Endometrium (tissue), 2 donors: ENCODE data around the gene SHANK1.
"Not testable (repeated sequence)": the region's sequence is repeated elsewhere in the genome, so short reads cannot be mapped to it uniquely, and the experiment has no call there.

Experiments
- FAIRE-seq: peaks from 2 replicates; lab custom pipeline; 2012; peaks lifted over from hg19 to GRCh38; lab: Jason Lieb, UNC
- donor health status: control.
- donor health status: control.

SHANK1 gene

DNA sequence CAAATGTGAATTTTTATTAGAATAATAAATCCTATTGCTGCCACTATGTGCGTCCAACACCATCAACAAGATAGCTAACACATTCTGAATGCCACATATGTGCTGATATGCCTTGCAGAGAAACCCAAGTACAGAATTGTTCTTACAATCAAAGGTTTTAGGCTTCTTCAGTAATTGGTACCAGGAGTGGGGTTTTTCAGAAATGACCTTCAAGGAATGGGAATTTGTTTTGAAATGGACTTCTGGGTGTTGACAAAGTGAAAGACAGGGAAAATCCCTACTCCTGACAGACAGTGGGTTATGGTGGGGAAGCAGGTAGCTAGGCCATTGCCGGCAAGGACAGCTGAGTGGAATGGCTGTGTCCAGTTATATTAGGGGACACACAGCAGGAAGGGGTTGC, 85.6 kb downstream of the SHANK1 start:
- no peak for FAIRE-seq

DNA sequence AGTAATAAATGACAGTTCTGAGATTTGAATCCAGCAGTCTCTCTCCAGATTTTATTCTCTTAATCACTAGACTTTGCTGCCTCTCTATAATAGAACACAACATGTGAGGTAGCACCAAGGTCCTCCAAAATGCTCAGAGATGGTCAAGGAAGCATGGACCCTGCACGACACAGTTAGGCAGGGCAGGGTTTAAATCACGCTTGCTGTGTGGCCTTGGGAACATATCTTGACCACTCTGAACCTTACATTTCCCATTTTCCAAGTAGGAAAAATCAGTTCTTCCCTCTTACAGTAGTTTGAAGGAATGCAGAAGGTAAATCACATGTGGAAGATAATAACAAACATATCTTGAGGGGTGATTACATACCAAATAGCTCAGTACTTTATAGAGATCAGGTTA, 86.2 kb downstream of the SHANK1 start:
- FAIRE-seq = no peak

DNA sequence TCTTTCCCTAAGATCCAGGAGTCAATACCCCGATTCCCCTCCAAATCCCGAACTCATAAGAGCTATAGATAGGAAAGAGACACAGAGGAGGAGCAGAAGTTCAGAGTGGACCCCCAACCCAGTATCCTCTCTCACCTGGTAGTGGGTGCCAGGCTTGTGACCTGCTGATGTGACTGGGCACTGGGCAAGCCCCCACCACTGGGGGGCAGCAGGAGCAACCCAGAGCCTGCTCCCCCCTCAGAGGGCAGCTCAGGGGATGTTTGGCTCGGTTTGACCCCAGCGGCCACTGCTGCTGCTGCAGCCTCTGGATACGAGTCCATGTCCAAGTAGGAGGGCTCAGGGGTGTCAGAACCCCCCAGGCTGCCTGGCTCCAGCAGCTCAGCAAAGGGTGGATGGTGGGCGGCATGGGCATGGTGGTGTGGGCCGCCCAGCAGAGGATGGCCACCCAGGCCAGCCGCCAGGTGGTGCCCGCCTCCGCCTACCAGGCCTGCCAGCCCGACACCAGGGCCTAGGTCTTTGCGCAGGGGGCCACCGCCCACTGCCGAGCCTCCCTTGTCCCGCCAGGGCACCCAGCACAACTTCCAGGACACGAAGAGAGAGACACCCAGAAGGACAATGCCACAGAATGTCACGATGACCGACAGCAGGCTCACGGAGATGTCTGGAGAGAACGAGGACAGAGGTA, 87.3 kb downstream of the SHANK1 start:
- FAIRE-seq = no peak

DNA sequence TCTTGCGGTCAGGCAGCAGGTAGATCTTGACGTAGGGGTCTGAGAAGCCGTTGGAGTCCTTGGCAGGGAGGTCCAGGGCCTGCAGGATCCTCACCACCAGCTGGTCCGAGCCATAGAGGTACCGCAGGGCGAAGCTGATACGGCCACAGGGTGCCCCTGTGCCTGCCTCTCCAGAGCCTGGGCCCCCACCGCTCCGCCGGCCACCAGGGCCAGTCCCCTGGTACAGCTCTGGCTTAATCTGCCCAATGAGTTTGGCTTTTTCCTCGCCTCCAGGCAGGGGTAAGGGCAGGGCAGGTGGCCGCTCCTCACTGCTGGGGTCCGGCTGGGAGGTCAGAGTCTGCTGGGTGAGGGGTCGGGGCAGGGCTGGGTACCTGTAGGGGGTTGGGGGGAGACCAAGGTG, 89.8 kb downstream of the SHANK1 start:
- no peak for FAIRE-seq

DNA sequence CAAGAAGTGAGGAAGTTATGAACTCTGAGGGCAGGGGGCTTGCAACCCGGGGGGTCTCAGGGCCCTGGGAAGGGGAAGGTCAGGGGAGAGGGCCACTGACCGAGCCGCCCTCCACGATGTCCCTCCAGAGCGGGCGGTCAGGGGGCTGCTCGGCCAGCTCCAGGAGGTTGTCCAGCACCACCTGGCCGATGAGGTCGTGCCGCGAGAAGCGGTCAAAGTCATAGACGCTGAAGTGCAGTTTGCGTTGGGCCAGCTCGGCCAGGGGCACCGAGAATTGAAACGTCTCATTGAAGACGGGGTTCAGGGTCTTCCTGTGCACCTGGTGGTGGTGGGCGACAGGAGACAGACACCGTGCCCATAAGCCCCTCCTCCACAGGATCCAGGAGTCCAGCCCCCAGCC, 90.4 kb downstream of the SHANK1 start:
- no peak for FAIRE-seq

DNA sequence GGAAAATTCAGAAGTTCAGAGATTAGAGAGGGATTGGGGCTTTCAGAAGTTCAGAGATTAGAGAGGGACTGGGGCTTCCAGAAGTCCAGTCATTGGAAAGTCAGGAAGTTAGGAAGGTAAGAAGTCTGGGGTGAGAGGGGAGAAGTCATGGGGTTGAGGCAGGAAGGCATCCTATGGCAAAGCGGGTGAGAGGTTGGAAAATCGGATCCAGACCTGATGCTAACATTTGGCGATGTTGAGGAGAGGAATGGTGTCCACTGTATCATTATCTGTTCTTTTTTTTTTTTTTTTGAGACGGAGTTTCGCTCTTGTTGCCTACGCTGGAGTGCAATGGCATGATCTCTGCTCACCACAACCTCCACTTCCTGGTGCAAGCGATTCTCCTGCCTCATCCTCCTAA, 91.1 kb downstream of the SHANK1 start:
- FAIRE-seq = no peak

DNA sequence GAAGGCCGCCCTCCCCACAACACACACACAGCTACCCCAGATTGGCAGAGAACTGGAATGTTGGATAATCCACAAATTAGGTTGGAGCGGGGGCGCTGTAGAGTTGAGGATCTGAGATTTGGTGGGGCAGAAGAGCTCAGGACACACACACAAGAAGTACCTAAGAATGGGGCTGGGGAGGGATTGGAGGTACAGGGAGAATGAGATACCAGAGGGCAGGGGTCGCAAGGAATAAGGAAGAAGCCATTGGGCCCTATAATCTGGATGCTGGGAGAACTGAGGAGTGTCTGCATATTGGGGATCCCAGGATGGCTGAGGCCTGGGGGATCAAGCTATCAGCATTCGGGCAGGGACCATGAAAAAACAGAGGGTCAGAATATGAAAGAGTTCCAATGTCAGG, 91.5 kb downstream of the SHANK1 start:
- FAIRE-seq = no peak

DNA sequence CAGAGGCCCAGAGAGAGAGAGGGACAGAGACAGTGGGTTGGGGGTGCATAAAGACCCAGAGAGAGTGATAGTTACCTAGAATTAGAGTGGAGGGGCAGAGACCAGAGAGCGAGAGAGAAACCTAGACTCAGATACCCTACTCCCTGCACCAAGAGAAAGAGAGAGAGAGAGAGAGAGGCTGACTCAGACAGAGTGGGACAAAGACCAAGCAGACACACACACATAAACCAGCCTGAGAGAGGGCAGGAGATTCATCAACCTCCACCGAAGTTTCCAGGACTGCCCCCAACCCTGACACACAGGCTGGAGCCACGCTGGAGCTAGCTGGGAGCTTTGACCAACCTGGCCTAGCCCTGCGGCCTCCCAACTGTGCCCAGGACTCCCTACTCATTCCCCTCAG, 92.8 kb downstream of the SHANK1 start:
- FAIRE-seq = no peak

DNA sequence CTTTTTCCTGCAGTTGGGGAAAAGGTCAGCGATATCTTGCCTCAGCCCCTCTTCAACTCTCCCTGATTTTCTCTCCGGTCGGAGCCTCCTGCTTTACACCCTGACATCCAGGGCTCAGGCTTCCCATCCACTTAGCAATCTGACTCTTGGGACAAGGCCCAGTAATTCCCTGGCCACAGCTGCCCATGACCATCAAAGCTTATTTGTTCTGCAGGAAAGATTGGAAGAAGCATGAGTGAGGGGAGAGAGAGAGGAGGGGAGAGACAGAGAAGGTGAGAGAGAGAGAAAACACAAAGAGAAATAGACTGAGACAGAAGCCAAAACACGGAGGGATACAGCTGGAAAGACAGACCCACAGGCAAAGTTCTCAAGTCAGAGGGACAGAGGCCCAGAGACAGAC, 93.6 kb downstream of the SHANK1 start:
- no peak for FAIRE-seq

DNA sequence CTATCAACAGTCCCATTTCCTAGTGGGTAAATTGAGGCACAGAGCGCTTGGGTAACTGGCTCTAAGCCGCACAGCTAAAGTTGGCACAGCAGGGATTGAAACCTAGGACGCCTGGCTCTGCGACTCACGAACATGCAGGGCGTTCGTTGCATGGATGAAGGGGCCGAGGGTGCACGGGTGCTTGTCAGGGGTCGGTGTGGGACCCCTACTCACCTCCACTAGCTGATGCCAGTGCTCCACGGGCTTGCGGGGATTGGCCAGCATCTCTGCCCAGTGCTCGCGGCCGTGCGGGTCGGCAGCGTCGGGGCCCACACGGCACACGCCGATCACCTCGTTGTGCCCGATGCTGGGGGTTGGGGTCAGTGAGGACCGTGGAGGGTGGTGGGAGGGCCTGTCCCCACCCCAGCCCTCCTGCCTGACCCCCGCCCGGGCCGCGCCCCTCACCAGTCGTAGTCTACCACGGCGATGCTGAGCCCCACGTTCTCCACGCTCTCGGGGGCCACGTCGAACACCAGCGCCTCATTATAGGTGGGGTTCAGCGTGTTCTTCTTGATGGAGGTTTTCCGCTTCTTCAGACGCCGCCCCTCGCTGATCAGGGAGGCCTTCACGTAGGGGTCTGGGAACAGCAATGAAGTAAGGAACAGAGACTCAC, 94.5 kb downstream of the SHANK1 start:
- no peak for FAIRE-seq

DNA sequence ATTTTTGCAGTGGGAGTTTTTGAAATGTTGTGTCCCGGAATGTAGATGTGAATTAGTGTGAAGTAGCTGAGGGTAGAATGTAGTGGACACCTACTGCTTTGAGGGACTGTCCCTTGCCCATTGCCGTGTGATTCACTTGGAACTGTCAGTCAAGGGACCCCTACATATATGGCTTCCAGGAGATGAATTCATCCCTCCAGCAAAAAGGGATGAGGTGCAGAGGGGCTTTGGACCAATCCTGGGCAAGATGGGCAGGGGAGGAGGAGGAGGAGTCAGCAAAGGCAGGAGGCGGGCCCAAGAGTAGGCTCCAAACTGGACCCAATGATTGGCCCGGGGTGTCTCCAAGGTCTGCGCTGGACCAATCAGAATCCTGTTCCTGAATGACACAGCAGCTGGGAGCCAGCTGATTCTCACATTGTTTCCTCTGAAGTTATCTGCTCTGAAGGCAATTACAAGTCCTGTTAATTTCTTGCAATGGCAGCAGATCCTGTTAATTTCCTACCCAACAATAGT, 99.2 kb downstream of the SHANK1 start:
- not testable (repeated sequence) for FAIRE-seq

DNA sequence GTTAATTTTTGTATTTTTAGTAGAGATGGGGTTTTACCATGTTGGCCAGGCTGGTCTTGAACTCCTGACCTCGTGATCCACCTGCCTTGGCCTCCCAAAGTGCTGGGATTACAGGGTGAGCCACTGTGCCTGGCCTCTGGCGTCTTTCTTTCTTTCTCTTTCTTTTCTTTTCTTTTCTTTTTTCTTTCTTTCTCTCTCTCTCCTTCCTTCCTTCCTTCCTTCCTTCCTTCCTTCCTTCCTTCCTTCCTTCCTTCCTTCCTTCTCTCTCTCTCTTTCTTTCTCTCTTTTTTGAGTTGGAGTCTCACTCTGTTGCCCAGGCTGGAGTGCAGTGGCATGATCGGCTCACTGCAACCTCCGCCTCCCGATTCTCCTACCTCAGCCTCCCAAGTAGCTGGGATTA, 100.4 kb downstream of the SHANK1 start:
- not testable (repeated sequence) for FAIRE-seq

DNA sequence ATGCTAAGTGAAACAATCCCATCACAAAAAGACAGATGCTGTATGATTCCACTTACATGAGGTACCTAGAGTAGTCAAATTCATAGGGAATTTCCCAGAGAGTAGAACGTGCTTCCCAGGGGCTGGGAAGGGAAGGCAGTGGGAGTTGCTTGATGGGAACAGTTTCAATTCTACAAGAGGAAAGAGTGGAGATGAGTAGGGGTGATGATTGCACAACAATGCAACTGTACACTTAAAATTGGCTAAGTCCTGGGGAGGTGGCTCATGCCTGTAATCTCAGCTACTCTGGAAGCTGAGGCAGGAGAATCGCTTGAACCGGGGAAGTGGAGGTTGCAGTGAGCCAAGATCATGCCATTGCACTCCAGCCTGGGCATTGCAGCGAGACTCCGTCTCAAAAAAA, 101.2 kb downstream of the SHANK1 start:
- not testable (repeated sequence) for FAIRE-seq

DNA sequence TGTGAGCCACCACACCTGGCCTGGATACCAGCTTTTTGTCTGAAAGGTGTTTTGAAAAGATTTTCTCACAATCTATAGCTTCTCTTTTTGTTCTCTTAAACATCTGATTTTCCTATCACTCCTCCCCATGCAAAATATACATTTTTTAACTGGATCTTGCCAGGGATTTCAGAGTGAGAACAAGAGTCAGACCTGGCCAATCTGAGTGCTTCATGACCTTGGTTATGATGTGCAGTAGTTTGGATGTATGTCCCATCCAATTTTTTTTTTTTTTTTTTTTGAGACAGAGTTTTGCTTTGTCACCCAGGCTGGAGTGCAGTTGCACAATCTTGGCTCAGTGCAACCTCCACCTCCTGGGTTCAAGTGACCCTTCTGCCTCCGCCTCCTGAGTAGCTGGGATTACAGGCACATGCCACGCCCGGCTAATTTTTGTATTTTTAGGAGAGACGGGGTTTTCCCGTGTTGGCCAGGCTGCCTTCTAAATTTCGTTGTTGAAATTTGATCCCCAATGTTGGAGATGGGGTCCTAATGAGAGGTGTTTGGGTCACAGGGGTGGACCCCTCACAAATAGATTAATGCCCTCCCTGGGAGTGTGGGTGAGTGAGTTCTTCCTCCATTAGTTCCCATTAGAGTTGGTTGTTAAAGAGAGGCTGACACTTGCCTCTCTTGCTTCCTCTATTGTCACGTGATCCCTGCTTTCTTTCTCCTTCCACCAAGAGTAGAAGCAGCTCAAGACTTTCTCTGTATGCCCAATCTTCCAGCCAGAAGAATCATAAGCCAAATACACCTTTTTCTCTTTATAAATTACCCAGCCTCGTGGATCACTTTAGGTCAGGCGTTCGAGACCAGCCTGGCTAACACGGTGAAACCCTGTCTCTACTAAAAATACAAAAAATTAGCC, 106.8 kb downstream of the SHANK1 start:
- FAIRE-seq = not testable (repeated sequence)
